Type B pancreatic cell (in vitro differentiated cells): ENCODE results near the gene JDP2. TPM values are rescaled to one million over a fixed set of nuclear protein-coding genes. Genes with fewer than 3 reads are reported as not detected.

Source experiments
- DNase-seq: peaks from one replicate; pipeline ENCODE4 v3.0.0; 2021; ENCODE audit warnings: mixed read lengths; ENCODE audit not compliant: unreplicated experiment; ENCODE audit errors: extremely low spot score
- H3K27ac Mint-ChIP-seq: 2 replicates; pipeline ENCODE4 v1.8.0; 2021; ENCODE audit warnings: mild to moderate bottlenecking, mixed read lengths
- H3K27me3 Mint-ChIP-seq: 2 replicates; pipeline ENCODE4 v1.8.0; 2021; ENCODE audit warnings: mixed read lengths
- H3K36me3 Mint-ChIP-seq: 2 replicates; pipeline ENCODE4 v1.8.0; 2021; ENCODE audit warnings: mixed read lengths
- H3K4me1 Mint-ChIP-seq: one replicate; pipeline ENCODE4 v1.8.0; 2021; ENCODE audit warnings: mixed read lengths; ENCODE audit not compliant: unreplicated experiment
- H3K4me3 Mint-ChIP-seq: 2 replicates; pipeline ENCODE4 v1.8.0; 2021; ENCODE audit warnings: mild to moderate bottlenecking, mixed read lengths
- H3K9me3 Mint-ChIP-seq: 2 replicates; pipeline ENCODE4 v1.8.0; 2021; ENCODE audit warnings: mixed read lengths
- total RNA-seq: library from RNA; stranded (reverse); gene quantifications from 2 replicates; pipeline ENCODE4 v1.2.1, GENCODE V29; 2021; ENCODE audit warnings: low replicate concordance
- TF ChIP-seq, protein P1 (sequence below): fragments of 200-600 bp; sonication (generic); conservative IDR thresholded peaks from 2 replicates; pipeline ENCODE4 v1.5.0; 2021; ENCODE audit warnings: antibody characterized with exemption, mild to moderate bottlenecking

Gene JDP2
- total RNA-seq, 1 donor from 2014 or later, result 31.3 TPM

- Mint-ChIP-seq H3K4me3 (no peak overlapping the region), H3K36me3 (no peaks in the 10 kb centered on the region), H3K27me3 (peaks cover 2% of the 10 kb centered on the region), H3K4me1 (peaks cover 10% of the 10 kb centered on the region), H3K27ac (no peak overlapping the region), H3K9me3 (no peaks in the 10 kb centered on the region)
- TF ChIP-seq, protein P1, sequence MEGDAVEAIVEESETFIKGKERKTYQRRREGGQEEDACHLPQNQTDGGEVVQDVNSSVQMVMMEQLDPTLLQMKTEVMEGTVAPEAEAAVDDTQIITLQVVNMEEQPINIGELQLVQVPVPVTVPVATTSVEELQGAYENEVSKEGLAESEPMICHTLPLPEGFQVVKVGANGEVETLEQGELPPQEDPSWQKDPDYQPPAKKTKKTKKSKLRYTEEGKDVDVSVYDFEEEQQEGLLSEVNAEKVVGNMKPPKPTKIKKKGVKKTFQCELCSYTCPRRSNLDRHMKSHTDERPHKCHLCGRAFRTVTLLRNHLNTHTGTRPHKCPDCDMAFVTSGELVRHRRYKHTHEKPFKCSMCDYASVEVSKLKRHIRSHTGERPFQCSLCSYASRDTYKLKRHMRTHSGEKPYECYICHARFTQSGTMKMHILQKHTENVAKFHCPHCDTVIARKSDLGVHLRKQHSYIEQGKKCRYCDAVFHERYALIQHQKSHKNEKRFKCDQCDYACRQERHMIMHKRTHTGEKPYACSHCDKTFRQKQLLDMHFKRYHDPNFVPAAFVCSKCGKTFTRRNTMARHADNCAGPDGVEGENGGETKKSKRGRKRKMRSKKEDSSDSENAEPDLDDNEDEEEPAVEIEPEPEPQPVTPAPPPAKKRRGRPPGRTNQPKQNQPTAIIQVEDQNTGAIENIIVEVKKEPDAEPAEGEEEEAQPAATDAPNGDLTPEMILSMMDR, result no peak
- no peak for DNase-seq
Measured at GRCh38 chr14:75489480-75489837, 61.6 kb downstream of the JDP2 start.

DNA sequence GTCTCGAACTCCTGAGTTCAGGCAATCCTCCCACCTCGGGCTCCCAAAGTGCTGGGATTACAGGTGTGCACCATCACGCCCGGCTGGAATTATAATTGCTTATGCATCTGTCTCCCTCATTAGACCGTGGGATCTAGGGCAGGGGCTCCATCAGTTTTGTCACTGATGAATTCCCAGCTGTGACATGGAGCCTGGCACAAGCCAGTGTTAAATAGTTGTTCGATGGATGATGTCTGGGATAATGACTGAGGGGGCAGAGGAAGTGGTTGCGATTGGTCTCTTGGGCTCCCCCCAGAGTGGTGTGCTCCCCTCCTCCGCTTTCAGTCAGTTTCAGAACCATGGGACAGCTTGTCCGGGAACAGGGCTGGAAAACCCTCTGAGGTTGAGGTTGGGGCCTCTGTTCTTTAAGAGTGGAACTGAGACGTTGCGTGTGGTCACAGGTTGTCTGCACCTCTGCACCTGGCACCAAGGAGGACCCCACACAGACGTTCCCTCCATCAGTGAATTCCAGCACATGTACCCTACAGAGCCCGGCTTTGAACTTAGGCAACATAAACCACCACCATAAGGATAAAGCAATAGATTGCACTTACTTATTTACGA is 63.7 kb downstream of the JDP2 start:
- Mint-ChIP-seq H3K27ac (no peak overlapping the region), H3K27me3 (peaks cover 2% of the 10 kb centered on the region), H3K4me1 (peaks cover 10% of the 10 kb centered on the region), H3K36me3 (no peaks in the 10 kb centered on the region), H3K4me3 (no peak overlapping the region), H3K9me3 (peaks cover 4% of the 10 kb centered on the region)
- DNase-seq, result no peak
- TF ChIP-seq, protein P1, result no peak

- peaks cover 2% of the 10 kb centered on the region for H3K27me3 Mint-ChIP-seq
- TF ChIP-seq, protein P1, result no peak
- DNase-seq, result no peak
- H3K9me3 Mint-ChIP-seq, result peaks cover 4% of the 10 kb centered on the region
- H3K27ac Mint-ChIP-seq, result no peak overlapping the region
- peaks cover 10% of the 10 kb centered on the region for H3K4me1 Mint-ChIP-seq
- H3K36me3 Mint-ChIP-seq, result no peaks in the 10 kb centered on the region
- H3K4me3 Mint-ChIP-seq, result no peak overlapping the region
Measured at GRCh38 chr14:75492832-75493591, 65.2 kb downstream of the JDP2 start.

GRCh38 chr14:75493592-75494087 is 65.8 kb downstream of the JDP2 start:
- TF ChIP-seq, protein P1, result no peak
- no peak overlapping the region for H3K4me3 Mint-ChIP-seq
- peaks cover 4% of the 10 kb centered on the region for H3K9me3 Mint-ChIP-seq
- no peak for DNase-seq
- H3K4me1 Mint-ChIP-seq, result peaks cover 8% of the 10 kb centered on the region
- H3K27ac Mint-ChIP-seq, result no peak overlapping the region
- peaks cover 2% of the 10 kb centered on the region for H3K27me3 Mint-ChIP-seq
- H3K36me3 Mint-ChIP-seq, result no peaks in the 10 kb centered on the region

DNA sequence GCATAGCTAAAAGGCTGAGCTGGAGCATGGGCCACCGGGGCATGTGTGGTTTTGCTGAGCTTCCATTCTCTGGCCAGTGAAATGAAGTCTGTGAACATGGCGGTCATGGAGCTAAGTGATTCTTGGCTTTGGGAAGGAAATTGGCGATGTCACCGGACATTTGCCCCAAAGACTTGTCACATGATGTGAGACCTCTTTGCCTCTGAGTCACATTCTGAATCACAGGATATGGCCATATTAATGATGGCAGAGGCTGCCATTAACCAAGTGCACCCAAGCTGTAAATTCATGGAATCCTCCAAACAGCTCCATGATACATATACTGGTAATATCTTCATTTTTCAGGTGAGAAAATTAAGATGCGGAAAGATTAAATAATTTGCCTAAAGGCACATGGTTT is 67.1 kb downstream of the JDP2 start:
- H3K4me1 Mint-ChIP-seq, result peaks cover 6% of the 10 kb centered on the region
- peaks cover 4% of the 10 kb centered on the region for H3K9me3 Mint-ChIP-seq
- no peak overlapping the region for H3K4me3 Mint-ChIP-seq
- H3K27ac Mint-ChIP-seq, result no peak overlapping the region
- DNase-seq, result no peak
- no peaks in the 10 kb centered on the region for H3K27me3 Mint-ChIP-seq
- no peaks in the 10 kb centered on the region for H3K36me3 Mint-ChIP-seq
- TF ChIP-seq, protein P1, result no peak
